ENCODE results near the gene NR6A1. TPM values are rescaled to one million over a fixed set of nuclear protein-coding genes. Genes with fewer than 3 reads are reported as not detected.

NR6A1 gene
- polyA plus RNA-seq, 1 experiment = 0.25 TPM

- Histone ChIP-seq H3K4me3 (ENCODE audit: low read depth, low read length) (no peak overlapping the region), H3K27me3 (ENCODE audit: control insufficient read depth, insufficient read depth, low read length) (no peaks in the 10 kb centered on the region), H3K36me3 (ENCODE audit: control insufficient read depth, insufficient read depth, low read length) (no peaks in the 10 kb centered on the region)
- DNase-seq (ENCODE audit: low read depth) = no peak
- CTCF ChIA-PET = interaction anchor here (1.2 to 1.8 kb wide), 3 partner anchors 14 to 58 kb away, joined by 3 to 5 read pairs (median 3); no protein-coding TSS in a partner anchor
- no peak for TF ChIP-seq CTCF (IDR thresholded peaks at IDR 0.05; ENCODE audit: insufficient read depth, low read depth, low read length)
- POLR2A ChIA-PET = no interaction called here
Measured at GRCh38 chr9:124558777-124559470, 212.2 kb downstream of the NR6A1 start.

GRCh38 chr9:124557895-124558294 lies 213.2 kb downstream of the NR6A1 start:
- no peaks in the 10 kb centered on the region for H3K36me3 ChIP-seq (ENCODE audit: control insufficient read depth, insufficient read depth, low read length)
- no peak for TF ChIP-seq CTCF (IDR thresholded peaks at IDR 0.05; ENCODE audit: insufficient read depth, low read depth, low read length)
- ChIA-PET CTCF (interaction anchor here (1.4 to 1.8 kb wide), 2 partner anchors 21 to 59 kb away, joined by 5 read pairs; no protein-coding TSS in a partner anchor), POLR2A (no interaction called here)
- H3K27me3 ChIP-seq (ENCODE audit: control insufficient read depth, insufficient read depth, low read length) = no peaks in the 10 kb centered on the region
- no peak overlapping the region for H3K4me3 ChIP-seq (ENCODE audit: low read depth, low read length)
- DNase-seq (ENCODE audit: low read depth) = no peak

GRCh38 chr9:124555043-124555442 lies 216.1 kb downstream of the NR6A1 start:
- ChIA-PET POLR2A (no interaction called here), CTCF (interaction anchor here (0.6 to 2.5 kb wide), 4 partner anchors 18 to 209 kb away, joined by 3 to 6 read pairs (median 4); no protein-coding TSS in a partner anchor)
- Histone ChIP-seq H3K4me3 (ENCODE audit: low read depth, low read length) (no peak overlapping the region), H3K27me3 (ENCODE audit: control insufficient read depth, insufficient read depth, low read length) (no peaks in the 10 kb centered on the region), H3K36me3 (ENCODE audit: control insufficient read depth, insufficient read depth, low read length) (no peaks in the 10 kb centered on the region)
- no peak for TF ChIP-seq CTCF (IDR thresholded peaks at IDR 0.05; ENCODE audit: insufficient read depth, low read depth, low read length)
- DNase-seq (ENCODE audit: low read depth) = no peak

GRCh38 chr9:124553738-124554137 lies 217.4 kb downstream of the NR6A1 start:
- no peaks in the 10 kb centered on the region for H3K36me3 ChIP-seq (ENCODE audit: control insufficient read depth, insufficient read depth, low read length)
- ChIA-PET POLR2A (no interaction called here), CTCF (interaction anchor here (2.5 to 4.3 kb wide), 5 partner anchors 9 to 158 kb away, joined by 6 to 42 read pairs (median 21); no protein-coding TSS in a partner anchor)
- no peak for TF ChIP-seq CTCF (IDR thresholded peaks at IDR 0.05; ENCODE audit: insufficient read depth, low read depth, low read length)
- peak; percentile 53 for DNase-seq (ENCODE audit: low read depth)
- no peak overlapping the region for H3K4me3 ChIP-seq (ENCODE audit: low read depth, low read length)
- no peaks in the 10 kb centered on the region for H3K27me3 ChIP-seq (ENCODE audit: control insufficient read depth, insufficient read depth, low read length)

- TF ChIP-seq CTCF (IDR thresholded peaks at IDR 0.05; ENCODE audit: insufficient read depth, low read depth, low read length) = no peak
- POLR2A ChIA-PET = no interaction called here
- CTCF ChIA-PET = interaction anchor here (0.7 to 4.3 kb wide), 20 partner anchors 10 to 248 kb away, joined by 3 to 42 read pairs (median 6); partner anchors contain the start of gene NR6A1
Measured at GRCh38 chr9:124552273-124552605, 218.9 kb downstream of the NR6A1 start.

More at GRCh38 chr9:124552273-124552605, 218.9 kb downstream of the NR6A1 start:
- Histone ChIP-seq H3K4me3 (ENCODE audit: low read depth, low read length) (no peak overlapping the region), H3K27me3 (ENCODE audit: control insufficient read depth, insufficient read depth, low read length) (no peaks in the 10 kb centered on the region), H3K36me3 (ENCODE audit: control insufficient read depth, insufficient read depth, low read length) (no peaks in the 10 kb centered on the region)
- no peak for DNase-seq (ENCODE audit: low read depth)

All from BJ (cell line).